Measurements from ENCODE around the gene KLHL24.

The KLHL24 gene

GRCh38 chr3:183645254-183645653 is 9.8 kb downstream of the KLHL24 start:
- no peak for DNase-seq (ENCODE audit: low read depth)
- no peak overlapping the region for H3K4me3 ChIP-seq (ENCODE audit: low read depth, low read length)
- TF ChIP-seq CTCF (IDR thresholded peaks at IDR 0.05; ENCODE audit: control insufficient read depth, extremely low read depth, insufficient read depth): no peak

- H3K4me3 ChIP-seq (ENCODE audit: low read depth, low read length): no peak overlapping the region
- DNase-seq (ENCODE audit: low read depth): no peak
- TF ChIP-seq CTCF (IDR thresholded peaks at IDR 0.05; ENCODE audit: control insufficient read depth, extremely low read depth, insufficient read depth): no peak
These were observed 15.1 kb downstream of the KLHL24 start for GRCh38 chr3:183650554-183650953.

GRCh38 chr3:183653209-183654064 is 18.0 kb downstream of the KLHL24 start:
- no peak overlapping the region for H3K4me3 ChIP-seq (ENCODE audit: low read depth, low read length)
- DNase-seq (ENCODE audit: low read depth): no peak
- no peak for TF ChIP-seq CTCF (IDR thresholded peaks at IDR 0.05; ENCODE audit: control insufficient read depth, extremely low read depth, insufficient read depth)

GRCh38 chr3:183654727-183655126 is 19.3 kb downstream of the KLHL24 start:
- no peak for DNase-seq (ENCODE audit: low read depth)
- no peak for TF ChIP-seq CTCF (IDR thresholded peaks at IDR 0.05; ENCODE audit: control insufficient read depth, extremely low read depth, insufficient read depth)
- H3K4me3 ChIP-seq (ENCODE audit: low read depth, low read length): no peak overlapping the region

- DNase-seq (ENCODE audit: low read depth): no peak
- TF ChIP-seq CTCF (IDR thresholded peaks at IDR 0.05; ENCODE audit: control insufficient read depth, extremely low read depth, insufficient read depth): no peak
- no peak overlapping the region for H3K4me3 ChIP-seq (ENCODE audit: low read depth, low read length)
These were observed 26.7 kb downstream of the KLHL24 start for GRCh38 chr3:183662099-183662498.

GRCh38 chr3:183664913-183665381 is 29.5 kb downstream of the KLHL24 start:
- no peak for DNase-seq (ENCODE audit: low read depth)
- no peak overlapping the region for H3K4me3 ChIP-seq (ENCODE audit: low read depth, low read length)
- TF ChIP-seq CTCF (IDR thresholded peaks at IDR 0.05; ENCODE audit: control insufficient read depth, extremely low read depth, insufficient read depth): no peak

GRCh38 chr3:183680061-183680460 is 44.6 kb downstream of the KLHL24 start:
- DNase-seq (ENCODE audit: low read depth): no peak
- no peak overlapping the region for H3K4me3 ChIP-seq (ENCODE audit: low read depth, low read length)
- TF ChIP-seq CTCF (IDR thresholded peaks at IDR 0.05; ENCODE audit: control insufficient read depth, extremely low read depth, insufficient read depth): no peak
